GM23338 (cell line): ENCODE results near the gene COQ8B.

Source experiments
- CREB1 ChIP-seq: fragments of 250-450 bp; sonication (Bioruptor Pico); IDR thresholded peaks from 2 replicates; pipeline ENCODE4 v1.5.0; 2020; ENCODE audit warnings: low read depth, mild to moderate bottlenecking, moderate library complexity
- EZH2 ChIP-seq: fragments of 200-600 bp; sonication (generic); IDR thresholded peaks from one replicate; pipeline ENCODE4 v1.8.0; 2017; ENCODE audit warnings: antibody characterized with exemption, mild to moderate bottlenecking, low read depth; ENCODE audit not compliant: unreplicated experiment
- EZH2phosphoT487 ChIP-seq: fragments of 200-600 bp; sonication (generic); IDR thresholded peaks from one replicate; pipeline ENCODE4 v1.8.1; 2018; ENCODE audit warnings: antibody characterized with exemption; ENCODE audit not compliant: unreplicated experiment
- JUNB ChIP-seq: IDR thresholded peaks from one replicate; pipeline ENCODE4 v1.6.1; 2016; ENCODE audit warnings: antibody characterized with exemption; ENCODE audit not compliant: unreplicated experiment
- POLR2AphosphoS5 ChIP-seq: IDR thresholded peaks from 2 replicates; pipeline ENCODE4 v1.6.1; 2016; ENCODE audit warnings: antibody characterized with exemption, low read depth
- STAT1 ChIP-seq: IDR thresholded peaks from one replicate; pipeline ENCODE4 v1.6.1; 2016; ENCODE audit warnings: antibody characterized with exemption; ENCODE audit not compliant: unreplicated experiment
- ZNF114 ChIP-seq: fragments of 250-450 bp; sonication (Bioruptor Pico); IDR thresholded peaks from 2 replicates; pipeline ENCODE4 v1.5.0; 2020; ENCODE audit warnings: mild to moderate bottlenecking, moderate library complexity
- ZNF331 ChIP-seq: fragments of 250-450 bp; sonication (Bioruptor Pico); IDR thresholded peaks from 2 replicates; pipeline ENCODE4 v1.5.0; 2020; ENCODE audit warnings: low read depth, mild to moderate bottlenecking, moderate library complexity
- TF ChIP-seq, protein P1 (sequence below), 2 experiments: fragments of 200-600 bp in 1 of 2; sonication (generic) in 1 of 2; conservative IDR thresholded peaks; 2 replicates each; pipeline versions ENCODE4 v1.5.1 to v1.6.1; 2016 to 2017; ENCODE audit warnings: antibody characterized with exemption in 2 of 2, low read depth in 2 of 2, mild to moderate bottlenecking in 2 of 2, moderate library complexity in 1 of 2
- TF ChIP-seq, protein P2 (sequence below): IDR thresholded peaks from one replicate; pipeline ENCODE4 v1.6.1; 2018; ENCODE audit warnings: antibody characterized with exemption; ENCODE audit not compliant: unreplicated experiment
- TF ChIP-seq, protein P3 (sequence below): IDR thresholded peaks from 2 replicates; pipeline ENCODE4 v1.6.1; 2016; ENCODE audit warnings: antibody characterized with exemption

DNA sequence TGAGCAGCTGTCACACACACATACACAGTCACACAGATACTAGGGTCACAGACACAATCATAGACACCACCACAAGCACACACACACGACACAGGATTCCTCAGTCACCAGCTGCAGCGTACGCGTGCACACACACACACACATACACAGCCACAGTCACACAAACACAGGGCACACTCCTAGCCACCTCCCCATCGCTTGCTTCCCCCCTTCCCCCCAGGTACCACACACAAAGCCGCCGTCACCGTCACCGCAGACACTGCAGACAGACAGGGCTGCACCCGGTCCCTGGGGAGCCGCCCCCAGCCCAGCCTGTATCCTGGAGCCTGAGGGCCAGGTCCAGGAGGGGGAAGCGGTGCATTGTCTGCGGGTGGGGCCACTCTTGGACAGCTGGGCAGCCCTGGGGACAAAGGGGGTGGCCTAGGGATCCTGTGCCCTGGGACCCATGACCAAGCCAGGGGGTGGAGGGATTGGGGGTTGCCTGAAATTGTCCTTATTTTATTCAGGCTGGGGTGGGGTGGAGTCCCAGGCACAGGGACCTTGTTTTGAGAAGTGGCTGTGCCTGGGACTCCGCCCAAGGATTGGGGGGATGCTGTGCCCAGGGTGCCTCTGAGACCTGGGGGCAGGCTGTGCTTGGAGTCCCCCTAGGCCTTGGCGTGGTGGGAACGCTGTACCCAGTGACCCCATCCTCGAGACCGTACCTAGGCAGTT, 27.2 kb downstream of the COQ8B start:
- TF ChIP-seq, protein P1, sequence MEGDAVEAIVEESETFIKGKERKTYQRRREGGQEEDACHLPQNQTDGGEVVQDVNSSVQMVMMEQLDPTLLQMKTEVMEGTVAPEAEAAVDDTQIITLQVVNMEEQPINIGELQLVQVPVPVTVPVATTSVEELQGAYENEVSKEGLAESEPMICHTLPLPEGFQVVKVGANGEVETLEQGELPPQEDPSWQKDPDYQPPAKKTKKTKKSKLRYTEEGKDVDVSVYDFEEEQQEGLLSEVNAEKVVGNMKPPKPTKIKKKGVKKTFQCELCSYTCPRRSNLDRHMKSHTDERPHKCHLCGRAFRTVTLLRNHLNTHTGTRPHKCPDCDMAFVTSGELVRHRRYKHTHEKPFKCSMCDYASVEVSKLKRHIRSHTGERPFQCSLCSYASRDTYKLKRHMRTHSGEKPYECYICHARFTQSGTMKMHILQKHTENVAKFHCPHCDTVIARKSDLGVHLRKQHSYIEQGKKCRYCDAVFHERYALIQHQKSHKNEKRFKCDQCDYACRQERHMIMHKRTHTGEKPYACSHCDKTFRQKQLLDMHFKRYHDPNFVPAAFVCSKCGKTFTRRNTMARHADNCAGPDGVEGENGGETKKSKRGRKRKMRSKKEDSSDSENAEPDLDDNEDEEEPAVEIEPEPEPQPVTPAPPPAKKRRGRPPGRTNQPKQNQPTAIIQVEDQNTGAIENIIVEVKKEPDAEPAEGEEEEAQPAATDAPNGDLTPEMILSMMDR (conservative IDR thresholded peaks at IDR 0.05; ENCODE audit: low read depth in 2 of 2) = no peak
- TF ChIP-seq EZH2phosphoT487 (no peak), CREB1 (CRISPR knock-in tag) (no peak), EZH2 (no peak), ZNF114 (CRISPR knock-in tag) (no peak), POLR2AphosphoS5 (no peak), JUNB (no peak), ZNF331 (CRISPR knock-in tag) (no peak), STAT1 (no peak)
- TF ChIP-seq, protein P2, sequence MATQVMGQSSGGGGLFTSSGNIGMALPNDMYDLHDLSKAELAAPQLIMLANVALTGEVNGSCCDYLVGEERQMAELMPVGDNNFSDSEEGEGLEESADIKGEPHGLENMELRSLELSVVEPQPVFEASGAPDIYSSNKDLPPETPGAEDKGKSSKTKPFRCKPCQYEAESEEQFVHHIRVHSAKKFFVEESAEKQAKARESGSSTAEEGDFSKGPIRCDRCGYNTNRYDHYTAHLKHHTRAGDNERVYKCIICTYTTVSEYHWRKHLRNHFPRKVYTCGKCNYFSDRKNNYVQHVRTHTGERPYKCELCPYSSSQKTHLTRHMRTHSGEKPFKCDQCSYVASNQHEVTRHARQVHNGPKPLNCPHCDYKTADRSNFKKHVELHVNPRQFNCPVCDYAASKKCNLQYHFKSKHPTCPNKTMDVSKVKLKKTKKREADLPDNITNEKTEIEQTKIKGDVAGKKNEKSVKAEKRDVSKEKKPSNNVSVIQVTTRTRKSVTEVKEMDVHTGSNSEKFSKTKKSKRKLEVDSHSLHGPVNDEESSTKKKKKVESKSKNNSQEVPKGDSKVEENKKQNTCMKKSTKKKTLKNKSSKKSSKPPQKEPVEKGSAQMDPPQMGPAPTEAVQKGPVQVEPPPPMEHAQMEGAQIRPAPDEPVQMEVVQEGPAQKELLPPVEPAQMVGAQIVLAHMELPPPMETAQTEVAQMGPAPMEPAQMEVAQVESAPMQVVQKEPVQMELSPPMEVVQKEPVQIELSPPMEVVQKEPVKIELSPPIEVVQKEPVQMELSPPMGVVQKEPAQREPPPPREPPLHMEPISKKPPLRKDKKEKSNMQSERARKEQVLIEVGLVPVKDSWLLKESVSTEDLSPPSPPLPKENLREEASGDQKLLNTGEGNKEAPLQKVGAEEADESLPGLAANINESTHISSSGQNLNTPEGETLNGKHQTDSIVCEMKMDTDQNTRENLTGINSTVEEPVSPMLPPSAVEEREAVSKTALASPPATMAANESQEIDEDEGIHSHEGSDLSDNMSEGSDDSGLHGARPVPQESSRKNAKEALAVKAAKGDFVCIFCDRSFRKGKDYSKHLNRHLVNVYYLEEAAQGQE = no peak
- TF ChIP-seq, protein P3, sequence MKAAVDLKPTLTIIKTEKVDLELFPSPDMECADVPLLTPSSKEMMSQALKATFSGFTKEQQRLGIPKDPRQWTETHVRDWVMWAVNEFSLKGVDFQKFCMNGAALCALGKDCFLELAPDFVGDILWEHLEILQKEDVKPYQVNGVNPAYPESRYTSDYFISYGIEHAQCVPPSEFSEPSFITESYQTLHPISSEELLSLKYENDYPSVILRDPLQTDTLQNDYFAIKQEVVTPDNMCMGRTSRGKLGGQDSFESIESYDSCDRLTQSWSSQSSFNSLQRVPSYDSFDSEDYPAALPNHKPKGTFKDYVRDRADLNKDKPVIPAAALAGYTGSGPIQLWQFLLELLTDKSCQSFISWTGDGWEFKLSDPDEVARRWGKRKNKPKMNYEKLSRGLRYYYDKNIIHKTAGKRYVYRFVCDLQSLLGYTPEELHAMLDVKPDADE = no peak
